Endometrial microvascular endothelial cells (primary cell): ENCODE measurements around the gene TYW1B. TPM values are rescaled to one million over a fixed set of nuclear protein-coding genes. Genes with fewer than 3 reads are reported as not detected.
"Not testable (repeated sequence)": the region's sequence is repeated elsewhere in the genome, so short reads cannot be mapped to it uniquely, and the experiment has no call there.

ENCODE experiments used
- in situ Hi-C: cut with HindIII; loops from 2 replicates; pipeline ENCODE4 v1.10.0; 2017; ENCODE audit warnings: low sequenced_read_pairs, low pct_unique_long_range_greater_than_20kb; ENCODE audit errors: inconsistent ontology term
- total RNA-seq: library from RNA; depleted of rRNA; stranded (reverse); fragments of >200 nt; gene quantifications from one replicate; pipeline ENCODE4 v1.2.3, GENCODE V29; 2015; ENCODE audit errors: inconsistent ontology term

TYW1B gene
- total RNA-seq, 1 donor from 2014 or later, result 0.37 TPM

GRCh38 chr7:72818663-72819361 lies 9.2 kb downstream of the TYW1B start:
- in situ Hi-C loops, result not testable (repeated sequence)

- in situ Hi-C loops, result not testable (repeated sequence)
Measured at GRCh38 chr7:72817661-72818060, 10.3 kb downstream of the TYW1B start.

GRCh38 chr7:72816370-72817157 lies 11.4 kb downstream of the TYW1B start:
- in situ Hi-C loops, result not testable (repeated sequence)

GRCh38 chr7:72810437-72810836 lies 17.6 kb downstream of the TYW1B start:
- in situ Hi-C loops, result not testable (repeated sequence)

GRCh38 chr7:72808511-72808910 lies 19.5 kb downstream of the TYW1B start:
- in situ Hi-C loops, result not testable (repeated sequence)

- in situ Hi-C loops, result not testable (repeated sequence)
Measured at GRCh38 chr7:72806851-72807250, 21.1 kb downstream of the TYW1B start.

- in situ Hi-C loops, result no loop called here
Measured at GRCh38 chr7:72805526-72806494, 22.2 kb downstream of the TYW1B start.

- in situ Hi-C loops, result not testable (repeated sequence)
Measured at GRCh38 chr7:72803778-72804177, 24.2 kb downstream of the TYW1B start.

GRCh38 chr7:72801564-72801963 lies 26.4 kb downstream of the TYW1B start:
- in situ Hi-C loops, result not testable (repeated sequence)

GRCh38 chr7:72795401-72795800 lies 32.6 kb downstream of the TYW1B start:
- in situ Hi-C loops, result not testable (repeated sequence)

GRCh38 chr7:72793791-72794190 lies 34.2 kb downstream of the TYW1B start:
- in situ Hi-C loops, result no loop called here

GRCh38 chr7:72790698-72791060 lies 37.3 kb downstream of the TYW1B start:
- in situ Hi-C loops, result not testable (repeated sequence)

- in situ Hi-C loops, result not testable (repeated sequence)
Measured at GRCh38 chr7:72790048-72790697, 37.8 kb downstream of the TYW1B start.

GRCh38 chr7:72785166-72785955 lies 42.6 kb downstream of the TYW1B start:
- in situ Hi-C loops, result no loop called here

- in situ Hi-C loops, result not testable (repeated sequence)
Measured at GRCh38 chr7:72783601-72784370, 44.2 kb downstream of the TYW1B start.

- in situ Hi-C loops, result no loop called here
Measured at GRCh38 chr7:72781631-72782030, 46.4 kb downstream of the TYW1B start.

GRCh38 chr7:72781161-72781560 lies 46.8 kb downstream of the TYW1B start:
- in situ Hi-C loops, result no loop called here
